BE2C (cell line): ENCODE results near the gene CTDSP1.

ENCODE experiments used
- DNase-seq: peaks from one replicate; pipeline ENCODE4 v3.0.0-alpha.2; 2020
- H3K27me3 ChIP-seq: fragments of 250-450 bp; sonication (Bioruptor Pico); 2 replicates; pipeline ENCODE4 v1.5.1; 2020; ENCODE audit warnings: mild to moderate bottlenecking
- H3K36me3 ChIP-seq: fragments of 250-450 bp; sonication (Bioruptor Pico); 2 replicates; pipeline ENCODE4 v1.5.1; 2020; ENCODE audit warnings: mild to moderate bottlenecking
- H3K4me1 ChIP-seq: fragments of 250-450 bp; sonication (Bioruptor Pico); 2 replicates; pipeline ENCODE4 v1.5.1; 2020
- H3K4me3 ChIP-seq: 2 replicates; pipeline ENCODE4 v1.5.1; 2011; ENCODE audit warnings: low read depth, low read length
- H3K9me3 ChIP-seq: fragments of 250-450 bp; sonication (Bioruptor Pico); 2 replicates; pipeline ENCODE4 v1.5.1; 2020
- TF ChIP-seq, protein P1 (sequence below): IDR thresholded peaks from 2 replicates; pipeline ENCODE4 v1.5.1; 2012; ENCODE audit warnings: mild to moderate bottlenecking, low read depth, low read length

CTDSP1 gene

DNA sequence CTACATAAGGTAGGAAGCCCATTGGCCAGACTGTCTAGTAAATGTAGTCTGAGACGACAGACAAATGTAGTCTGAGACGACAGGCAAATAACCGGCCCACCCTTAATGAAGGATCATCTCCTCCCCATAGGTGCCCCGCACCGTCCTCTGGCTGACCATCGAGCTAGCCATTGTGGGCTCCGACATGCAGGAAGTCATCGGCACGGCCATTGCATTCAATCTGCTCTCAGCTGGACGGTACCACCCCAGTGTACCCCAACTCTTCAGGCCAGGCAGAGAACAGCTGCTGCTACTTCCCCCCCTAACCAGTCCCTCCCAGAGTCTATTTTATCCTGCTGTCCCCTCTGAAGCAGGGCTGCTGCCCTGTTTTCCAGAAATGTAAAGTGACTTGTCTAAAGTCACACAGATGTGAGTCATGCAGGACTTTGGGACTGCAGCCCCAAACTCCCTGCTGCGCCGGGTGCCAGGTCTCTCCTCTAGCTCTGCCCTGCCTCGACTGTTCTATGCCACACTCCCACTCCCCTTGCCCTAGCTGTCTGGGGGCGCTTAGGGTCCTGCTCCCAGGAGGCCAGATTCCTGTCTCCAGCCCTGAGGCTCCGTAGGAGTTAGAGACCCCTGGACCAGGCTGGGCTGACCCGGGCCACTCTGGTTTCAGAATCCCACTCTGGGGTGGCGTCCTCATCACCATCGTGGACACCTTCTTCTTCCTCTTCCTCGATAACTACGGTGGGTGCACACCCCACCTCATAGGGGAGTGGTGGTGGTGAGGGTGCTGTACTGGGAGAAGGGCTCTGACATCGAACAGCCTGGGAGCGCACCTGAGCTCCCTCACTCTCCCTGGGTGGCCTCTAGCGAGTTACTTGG is 12.9 kb upstream of the CTDSP1 start:
- H3K4me1 ChIP-seq, result no peaks in the 10 kb centered on the region
- no peaks in the 10 kb centered on the region for H3K36me3 ChIP-seq
- DNase-seq, result no peak
- TF ChIP-seq, protein P1, sequence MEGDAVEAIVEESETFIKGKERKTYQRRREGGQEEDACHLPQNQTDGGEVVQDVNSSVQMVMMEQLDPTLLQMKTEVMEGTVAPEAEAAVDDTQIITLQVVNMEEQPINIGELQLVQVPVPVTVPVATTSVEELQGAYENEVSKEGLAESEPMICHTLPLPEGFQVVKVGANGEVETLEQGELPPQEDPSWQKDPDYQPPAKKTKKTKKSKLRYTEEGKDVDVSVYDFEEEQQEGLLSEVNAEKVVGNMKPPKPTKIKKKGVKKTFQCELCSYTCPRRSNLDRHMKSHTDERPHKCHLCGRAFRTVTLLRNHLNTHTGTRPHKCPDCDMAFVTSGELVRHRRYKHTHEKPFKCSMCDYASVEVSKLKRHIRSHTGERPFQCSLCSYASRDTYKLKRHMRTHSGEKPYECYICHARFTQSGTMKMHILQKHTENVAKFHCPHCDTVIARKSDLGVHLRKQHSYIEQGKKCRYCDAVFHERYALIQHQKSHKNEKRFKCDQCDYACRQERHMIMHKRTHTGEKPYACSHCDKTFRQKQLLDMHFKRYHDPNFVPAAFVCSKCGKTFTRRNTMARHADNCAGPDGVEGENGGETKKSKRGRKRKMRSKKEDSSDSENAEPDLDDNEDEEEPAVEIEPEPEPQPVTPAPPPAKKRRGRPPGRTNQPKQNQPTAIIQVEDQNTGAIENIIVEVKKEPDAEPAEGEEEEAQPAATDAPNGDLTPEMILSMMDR, result no peak
- H3K27me3 ChIP-seq, result no peaks in the 10 kb centered on the region
- H3K9me3 ChIP-seq, result no peaks in the 10 kb centered on the region
- peak overlapping the region; percentile 66; the same call in 1 of the 2 replicates for H3K4me3 ChIP-seq

- Histone ChIP-seq H3K27me3 (no peaks in the 10 kb centered on the region), H3K4me1 (no peaks in the 10 kb centered on the region), H3K9me3 (no peaks in the 10 kb centered on the region), H3K36me3 (no peaks in the 10 kb centered on the region), H3K4me3 (peak overlapping the region; percentile 66)
- TF ChIP-seq, protein P1, result no peak
- peak; percentile 76 for DNase-seq
Observed at GRCh38 chr2:218387369-218388194, 12.1 kb upstream of the CTDSP1 start.

DNA sequence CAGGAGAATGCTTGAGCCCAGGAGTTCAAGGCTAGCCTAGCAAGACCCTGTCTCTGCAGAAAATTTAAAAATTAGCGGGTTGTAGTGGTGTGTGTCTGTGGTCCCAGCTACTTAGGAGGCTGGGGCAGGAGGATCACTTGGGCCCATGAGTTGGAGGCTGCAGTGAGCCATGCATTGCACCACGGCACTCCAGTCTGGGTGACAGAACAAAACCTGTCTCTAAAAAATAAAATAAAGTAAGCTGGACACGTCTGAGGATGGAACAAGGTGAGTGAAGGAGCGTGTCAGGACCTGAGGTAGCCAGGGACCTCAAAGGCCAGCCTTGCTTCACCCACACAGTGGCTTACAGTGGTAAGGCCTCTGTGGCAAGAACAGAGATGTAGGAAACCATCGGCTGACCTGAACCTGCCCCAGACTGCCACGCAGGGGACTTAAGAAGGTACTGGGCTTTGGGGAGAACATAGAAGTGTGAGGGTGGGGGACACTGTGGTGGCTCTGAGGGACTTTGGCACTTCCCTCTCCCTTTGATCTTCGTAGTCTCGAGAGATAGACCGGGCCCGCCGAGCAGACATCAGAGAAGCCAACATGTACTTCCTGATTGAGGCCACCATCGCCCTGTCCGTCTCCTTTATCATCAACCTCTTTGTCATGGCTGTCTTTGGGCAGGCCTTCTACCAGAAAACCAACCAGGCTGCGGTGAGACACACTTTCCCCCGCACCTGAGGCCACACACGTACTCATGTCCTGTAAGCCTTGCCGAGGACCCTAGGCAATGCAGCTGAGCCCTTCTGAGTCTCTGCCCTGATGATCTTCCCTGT is 10.1 kb upstream of the CTDSP1 start:
- no peaks in the 10 kb centered on the region for H3K9me3 ChIP-seq
- H3K27me3 ChIP-seq, result no peaks in the 10 kb centered on the region
- TF ChIP-seq, protein P1, result no peak
- DNase-seq, result no peak
- no peaks in the 10 kb centered on the region for H3K4me1 ChIP-seq
- H3K4me3 ChIP-seq, result no peak overlapping the region
- no peaks in the 10 kb centered on the region for H3K36me3 ChIP-seq

- Histone ChIP-seq H3K36me3 (no peaks in the 10 kb centered on the region), H3K9me3 (no peaks in the 10 kb centered on the region), H3K4me3 (no peak overlapping the region), H3K4me1 (no peaks in the 10 kb centered on the region), H3K27me3 (no peaks in the 10 kb centered on the region)
- DNase-seq, result no peak
- TF ChIP-seq, protein P1, result no peak
Observed at GRCh38 chr2:218391202-218391601, 8.5 kb upstream of the CTDSP1 start.

DNA sequence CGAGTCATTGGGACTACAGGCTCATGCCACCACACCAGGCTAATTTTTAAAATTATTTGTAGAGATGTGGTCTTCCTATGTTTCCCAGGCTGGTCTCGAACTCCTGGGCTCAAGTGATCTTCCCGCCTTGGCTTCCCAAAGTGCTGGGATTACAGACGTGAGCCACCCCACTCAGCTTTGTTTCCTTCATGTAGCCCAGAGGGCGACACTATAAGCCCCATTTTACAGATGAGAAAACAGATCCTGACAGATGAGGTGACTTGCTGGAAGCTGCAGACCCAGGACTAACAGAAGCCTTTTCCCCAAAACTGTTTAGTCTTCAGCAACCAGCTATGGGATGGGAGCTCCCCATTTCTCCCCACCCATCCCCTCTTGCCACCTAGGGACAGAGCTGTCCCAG is 7.2 kb upstream of the CTDSP1 start:
- no peaks in the 10 kb centered on the region for H3K36me3 ChIP-seq
- no peak overlapping the region for H3K4me3 ChIP-seq
- no peaks in the 10 kb centered on the region for H3K9me3 ChIP-seq
- H3K4me1 ChIP-seq, result peaks cover 10% of the 10 kb centered on the region
- H3K27me3 ChIP-seq, result peaks cover 11% of the 10 kb centered on the region
- TF ChIP-seq, protein P1, result no peak
- no peak for DNase-seq
